ENCODE results near the gene ANKRD13A.
"Not testable (repeated sequence)": the region's sequence is repeated elsewhere in the genome, so short reads cannot be mapped to it uniquely, and the experiment has no call there.

Gene ANKRD13A

DNA sequence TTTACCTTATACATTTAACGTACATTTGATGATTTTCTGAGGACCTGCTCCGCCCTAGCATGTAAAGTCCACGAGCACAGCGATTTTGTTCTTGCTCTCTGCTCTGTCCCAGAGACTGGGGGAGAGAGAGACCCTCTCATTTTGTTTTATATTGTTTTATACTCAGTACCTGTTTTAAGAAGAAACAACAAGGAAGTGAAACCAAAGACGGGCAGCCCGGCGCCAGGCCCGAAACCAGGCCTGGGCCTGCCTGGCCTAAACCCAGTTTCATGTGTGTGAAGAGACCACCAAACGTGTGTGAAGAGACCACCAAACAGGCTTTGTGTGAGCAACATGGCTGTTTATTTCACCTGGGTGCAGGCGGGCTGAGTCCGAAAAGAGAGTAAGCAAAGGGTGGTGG, 49.8 kb downstream of the ANKRD13A start:
- DNase-seq: not testable (repeated sequence)

DNA sequence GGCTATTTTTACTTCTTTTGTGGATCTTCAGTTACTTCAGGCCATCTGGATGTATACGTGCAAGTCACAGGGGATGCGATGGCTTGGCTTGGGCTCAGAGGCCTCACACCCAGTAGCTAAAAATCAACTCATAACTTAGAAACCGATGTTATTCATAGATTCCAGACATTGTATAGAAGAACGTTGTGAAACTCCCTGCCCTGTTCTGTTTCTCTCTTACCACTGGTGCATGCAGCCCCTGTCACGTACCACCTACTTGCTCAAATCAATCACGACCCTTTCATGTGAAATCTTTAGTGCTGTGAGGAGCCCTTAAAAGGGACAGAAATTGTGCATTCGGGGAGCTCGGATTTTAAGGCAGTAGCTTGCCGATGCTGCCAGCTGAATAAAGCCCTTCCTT, 50.4 kb downstream of the ANKRD13A start:
- DNase-seq: not testable (repeated sequence)

DNA sequence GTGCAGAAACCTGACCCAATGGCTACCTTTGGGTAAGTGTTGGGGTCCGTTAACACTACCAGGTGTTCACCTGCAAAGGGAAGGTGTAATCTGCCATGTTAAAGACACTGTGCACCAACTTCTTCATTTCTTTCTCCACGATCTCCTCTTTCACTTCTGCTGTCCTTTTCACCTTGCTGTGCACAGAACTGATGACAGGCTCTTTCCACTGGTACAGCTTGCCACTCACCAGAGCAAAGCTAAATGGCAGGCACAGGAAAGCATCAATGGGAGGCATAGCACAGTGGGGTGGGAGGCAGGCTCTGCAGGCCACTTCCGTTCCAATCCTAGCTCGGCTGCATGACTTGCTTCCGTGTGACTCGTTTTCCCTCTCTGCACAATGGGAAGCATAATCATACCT, 51.7 kb downstream of the ANKRD13A start:
- DNase-seq: no peak

DNA sequence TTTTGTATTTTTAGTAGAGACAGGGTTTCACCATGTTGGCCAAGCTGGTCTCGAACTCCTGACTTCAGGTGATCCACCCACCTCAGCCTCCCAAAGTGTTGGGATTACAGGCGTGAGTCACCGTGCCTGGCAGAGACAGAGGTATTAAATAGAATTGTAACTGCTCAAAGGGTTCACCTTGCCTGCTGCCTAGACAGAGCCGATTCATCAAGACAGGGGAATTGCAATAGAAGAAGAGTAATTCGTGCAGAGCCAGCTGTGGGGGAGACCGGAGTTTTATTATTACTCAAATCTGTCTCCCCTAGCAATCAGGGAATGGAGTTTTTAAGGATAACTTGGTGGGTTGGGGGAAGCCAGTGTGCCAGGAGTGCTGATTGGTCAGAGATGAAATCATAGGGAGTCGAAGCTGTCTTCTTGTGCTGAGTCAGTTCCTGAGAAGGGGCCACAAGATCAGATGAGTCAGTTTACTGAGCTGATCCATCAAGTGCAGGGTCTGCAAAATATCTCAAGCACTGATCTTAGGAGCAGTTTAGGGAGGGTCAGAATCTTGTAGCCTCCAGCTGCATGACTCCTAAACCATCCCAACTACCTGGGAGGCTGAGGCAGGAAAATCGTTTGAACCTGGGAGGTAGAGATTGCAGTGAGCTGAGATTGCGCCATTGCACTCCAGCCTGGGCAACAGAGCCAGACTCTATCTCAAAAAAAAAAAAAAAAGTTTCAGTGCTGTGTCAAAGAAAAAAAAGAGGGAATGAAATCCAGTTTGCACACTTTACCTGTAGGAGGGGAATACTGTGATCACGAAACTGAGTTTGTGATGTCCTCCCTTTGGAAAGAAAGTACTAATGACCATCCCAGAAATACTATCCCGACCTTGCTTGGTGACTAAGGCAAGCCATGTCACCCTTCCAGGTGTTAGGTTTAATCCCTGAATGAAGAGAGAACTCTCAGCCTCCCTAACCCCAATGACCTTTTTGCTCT, 56.4 kb downstream of the ANKRD13A start:
- DNase-seq: not testable (repeated sequence)

DNA sequence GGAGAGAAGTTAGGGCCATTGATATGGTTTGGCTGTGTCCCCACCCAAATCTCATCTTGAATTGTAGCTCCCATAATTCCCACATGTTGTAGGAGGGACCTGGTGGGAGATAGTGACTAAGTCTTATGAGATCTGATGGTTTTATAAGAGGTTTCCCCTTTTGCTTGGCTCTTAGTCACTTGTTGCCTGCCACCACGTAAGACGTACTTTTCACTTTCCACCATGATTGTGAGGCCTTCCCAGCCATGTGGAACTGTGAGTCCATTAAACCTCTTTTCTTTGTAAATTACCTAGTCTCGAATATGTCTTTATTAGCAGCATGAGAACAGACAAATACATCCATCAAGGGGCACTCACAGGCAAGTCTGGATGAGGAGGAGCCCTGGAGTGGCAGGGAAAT, 57.4 kb downstream of the ANKRD13A start:
- DNase-seq: not testable (repeated sequence)

DNA sequence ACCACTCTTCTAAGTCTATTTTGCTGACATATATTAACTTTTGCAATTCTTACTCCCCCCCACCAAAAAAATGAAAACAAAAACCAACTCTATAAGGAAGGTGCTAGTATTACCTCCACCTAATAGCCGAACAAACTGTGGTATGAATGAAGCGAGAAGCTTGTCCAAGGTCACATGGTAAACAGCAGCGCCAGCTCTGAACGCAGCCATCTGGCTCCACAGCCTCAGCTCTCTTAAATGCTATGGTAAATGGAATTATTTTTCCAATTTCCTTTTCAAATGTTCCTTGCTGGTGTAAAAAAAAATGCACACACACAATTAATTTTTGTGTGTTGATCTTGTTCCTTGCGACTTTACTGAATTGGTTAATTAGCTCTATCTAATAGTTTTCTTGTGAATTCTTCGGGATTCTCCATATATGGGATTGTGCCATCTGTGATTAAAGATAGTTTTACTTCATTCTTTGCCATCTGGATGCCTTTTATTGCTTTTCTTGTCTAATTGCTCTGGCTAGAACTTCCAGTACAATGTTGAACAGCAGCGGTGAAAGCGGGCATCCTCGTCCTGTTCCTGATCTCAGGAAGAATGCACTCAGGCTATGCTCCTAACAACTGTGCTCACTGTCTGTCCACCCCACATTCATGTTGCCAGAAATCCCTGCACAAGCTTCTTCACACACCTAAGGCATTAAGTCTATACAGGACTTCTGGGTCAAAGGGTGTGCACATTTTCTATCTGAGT, 59.8 kb downstream of the ANKRD13A start:
- no peak for DNase-seq

DNA sequence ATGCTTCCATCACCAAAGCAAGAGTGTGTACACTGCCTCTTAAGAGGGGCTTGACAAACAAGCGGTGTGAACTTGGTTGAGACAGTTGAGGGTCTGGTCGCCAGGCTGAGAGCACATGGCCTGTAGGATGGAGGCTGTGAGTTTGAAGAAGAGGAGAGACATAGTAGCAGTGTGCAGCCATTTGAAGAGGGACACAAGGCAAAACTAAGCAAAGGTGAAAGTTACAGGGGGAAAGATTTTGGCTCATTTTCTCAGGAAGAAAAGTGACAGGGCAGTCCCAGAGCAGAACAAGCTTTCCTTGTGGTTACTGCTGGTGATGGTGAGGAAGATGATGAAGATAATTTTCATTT, 60.4 kb downstream of the ANKRD13A start:
- DNase-seq: no peak

DNA sequence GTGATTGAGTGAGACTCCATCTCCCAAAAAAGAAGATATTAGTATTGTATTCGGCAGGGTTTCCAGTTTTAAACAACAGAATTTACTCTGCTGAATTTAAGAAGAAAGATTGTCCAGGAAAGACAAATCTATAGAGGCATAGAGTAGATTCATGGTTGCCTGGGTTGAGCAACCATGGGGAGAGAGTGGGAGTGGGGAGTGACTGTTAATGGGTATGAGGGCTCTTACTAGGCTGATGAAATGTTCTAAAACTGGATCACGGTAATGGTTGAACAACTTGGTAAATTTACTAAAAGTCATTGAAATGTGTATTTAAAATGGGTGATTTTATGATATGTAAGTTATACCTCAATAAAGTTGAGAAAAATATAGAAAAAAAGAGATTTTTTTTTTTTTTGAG, 63.0 kb downstream of the ANKRD13A start:
- DNase-seq: no peak

DNA sequence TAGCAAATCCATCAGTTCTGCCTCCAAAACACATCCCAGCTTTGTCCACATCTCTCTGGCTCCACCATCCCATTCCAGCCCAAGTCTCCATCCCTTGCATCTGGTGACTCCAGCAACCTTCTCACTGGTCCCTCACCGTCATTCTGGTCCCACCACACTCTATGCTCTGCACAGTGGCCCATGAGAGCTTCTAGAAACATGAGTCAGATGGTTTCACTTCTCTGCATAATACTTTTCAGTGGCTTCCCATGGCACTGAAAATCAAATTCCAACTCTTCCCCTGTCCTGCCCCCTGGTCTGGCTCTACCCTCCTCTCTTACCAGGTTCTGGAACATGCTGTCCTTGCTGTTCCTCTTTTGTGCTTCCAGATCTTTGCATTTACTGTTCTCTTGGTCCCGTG, 66.3 kb downstream of the ANKRD13A start:
- no peak for DNase-seq

DNA sequence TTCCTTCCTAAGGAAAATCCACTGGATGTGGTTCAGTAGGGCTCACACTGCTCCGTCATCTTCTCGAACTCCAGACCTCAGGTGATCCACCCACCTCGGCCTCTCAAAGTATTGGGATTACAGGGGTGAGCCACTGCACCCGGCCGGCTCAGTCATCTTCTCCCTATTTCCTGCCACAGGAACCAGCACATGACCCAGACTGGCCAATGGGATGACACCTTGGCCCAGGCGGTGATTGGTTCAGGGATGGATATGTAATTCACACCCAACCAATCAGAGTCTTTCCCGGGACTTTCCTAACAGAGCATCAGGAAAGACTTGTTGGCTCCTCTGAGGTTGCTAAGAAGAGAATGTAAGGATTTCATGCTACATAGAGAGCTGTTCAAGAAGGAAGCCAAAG, 68.3 kb downstream of the ANKRD13A start:
- no peak for DNase-seq

DNA sequence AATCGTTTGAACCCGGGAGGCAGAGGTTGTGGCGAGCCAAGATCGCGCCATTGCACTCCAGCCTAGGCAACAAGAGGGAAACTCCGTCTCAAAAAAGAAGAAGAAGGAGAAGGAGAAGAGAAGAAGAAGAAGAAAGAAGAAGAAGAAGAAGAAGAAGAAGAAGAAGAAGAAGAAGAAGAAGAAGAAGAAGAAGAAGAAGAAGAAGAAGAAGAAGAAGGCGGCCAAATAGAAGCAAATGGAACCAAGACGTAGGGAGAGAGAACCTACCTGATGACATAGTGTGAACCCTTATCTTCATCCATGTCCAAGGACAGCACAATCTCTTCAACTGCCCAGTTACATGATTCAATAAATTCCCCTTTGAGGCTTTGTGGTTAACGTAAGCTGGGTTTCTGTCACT, 68.9 kb downstream of the ANKRD13A start:
- not testable (repeated sequence) for DNase-seq

DNA sequence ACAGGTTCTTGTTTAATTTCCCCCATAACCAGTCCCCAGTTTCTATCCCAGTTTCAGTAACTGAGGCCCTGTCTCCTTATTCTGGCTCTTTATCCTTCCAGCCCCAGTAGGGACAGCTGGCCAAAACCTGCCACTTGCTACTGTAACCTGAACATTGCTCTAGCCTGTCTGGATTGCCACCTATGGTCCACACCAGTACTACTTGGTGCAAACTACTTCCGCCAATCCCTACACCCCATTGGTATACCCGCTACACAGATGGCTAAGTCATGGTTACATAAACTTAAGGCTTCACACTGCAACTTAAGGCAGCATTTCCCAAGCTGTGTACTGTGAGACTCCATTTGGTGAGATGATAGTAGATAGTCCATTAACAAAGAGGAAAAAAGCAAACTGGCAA, 69.4 kb downstream of the ANKRD13A start:
- DNase-seq: no peak

DNA sequence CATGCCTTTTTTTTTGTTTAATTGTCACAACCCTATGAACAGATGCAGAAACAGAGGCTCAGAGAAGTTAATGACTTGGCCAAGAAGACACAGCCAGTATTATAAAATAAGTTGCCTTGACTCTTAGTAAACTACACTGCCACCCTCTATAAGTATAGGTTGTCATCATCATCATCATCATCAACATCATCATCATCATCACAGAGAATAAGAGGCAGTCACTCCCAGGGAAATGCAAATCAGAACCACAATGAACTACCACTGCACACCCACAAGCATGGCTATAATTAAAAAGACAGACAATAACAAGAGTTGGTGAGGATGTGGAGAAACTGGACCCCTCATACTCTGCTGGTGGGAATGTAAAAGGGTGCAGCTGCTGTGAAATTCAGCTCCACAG, 72.3 kb downstream of the ANKRD13A start:
- DNase-seq: no peak

DNA sequence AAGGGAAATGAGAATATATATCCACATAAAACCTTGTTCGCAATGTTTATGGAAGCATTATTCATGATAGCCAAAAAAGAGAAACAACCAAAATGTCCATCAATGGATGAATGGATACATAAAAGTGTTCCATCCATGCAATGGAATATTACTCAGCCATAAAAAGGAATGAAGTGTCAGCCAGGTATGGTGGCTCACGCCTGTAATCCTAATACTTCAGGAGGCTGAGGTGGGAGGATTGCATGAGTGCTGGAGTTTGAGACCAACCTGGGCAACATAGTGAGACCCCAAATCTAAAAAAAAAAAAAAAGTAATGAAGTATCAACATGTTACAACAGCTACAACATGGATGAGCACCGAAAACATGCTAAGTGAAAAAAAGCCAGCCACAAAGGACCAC, 72.7 kb downstream of the ANKRD13A start:
- no peak for DNase-seq

DNA sequence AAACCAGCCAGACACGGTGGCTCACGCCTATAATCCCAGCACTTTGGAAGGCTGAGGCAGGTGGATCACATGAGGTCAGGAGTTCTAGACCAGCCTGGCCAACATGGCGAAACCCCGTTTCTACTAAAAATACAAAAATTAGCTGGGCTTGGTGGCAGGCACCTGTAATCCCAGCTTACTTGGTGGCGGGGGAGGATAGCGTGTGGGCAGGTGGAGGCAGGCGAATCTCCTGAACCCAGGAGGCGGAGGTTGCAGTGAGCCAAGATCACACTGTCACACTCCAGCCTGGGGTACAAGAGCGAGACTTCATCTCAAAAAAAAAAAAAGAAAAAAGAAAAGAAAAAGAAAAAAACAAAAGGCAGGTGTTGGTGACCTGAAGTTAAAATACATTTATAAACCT, 73.4 kb downstream of the ANKRD13A start:
- DNase-seq: not testable (repeated sequence)

DNA sequence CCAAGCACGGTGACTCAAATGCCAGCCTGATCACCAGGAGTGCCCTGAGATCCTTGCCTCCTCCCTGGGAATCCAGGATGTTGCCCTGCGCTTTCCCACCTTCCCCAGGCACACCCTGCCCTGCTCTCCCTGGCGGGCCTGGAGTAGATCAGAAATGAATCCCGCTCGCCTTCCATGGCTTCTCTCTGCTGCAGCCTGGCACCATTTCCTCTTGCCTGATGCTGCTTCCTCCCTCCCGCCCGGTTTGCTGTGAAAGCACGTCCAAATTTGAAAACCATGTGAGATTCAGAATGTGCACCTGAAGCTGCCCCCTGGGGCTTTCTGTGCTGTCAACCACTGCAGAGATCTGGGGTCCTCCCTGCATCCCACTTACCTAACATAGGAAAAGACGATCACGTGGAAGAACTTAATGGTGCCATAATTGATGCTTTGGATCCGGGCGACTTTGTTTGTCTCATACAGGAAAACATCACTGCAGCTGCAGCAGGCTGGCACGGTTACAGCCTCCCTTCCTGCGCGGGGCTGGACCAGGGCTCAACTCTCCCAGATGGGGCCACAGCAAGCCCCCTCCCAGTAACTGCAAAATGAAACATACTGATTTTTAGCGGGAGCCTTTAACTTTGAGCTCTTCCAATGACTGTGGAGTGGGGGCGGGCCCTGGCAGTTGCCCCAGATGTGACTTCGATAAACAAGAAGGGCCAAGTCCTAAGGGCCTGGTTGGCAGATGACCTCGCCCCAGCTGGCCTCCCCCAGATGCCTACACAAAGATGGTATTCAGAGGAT, 74.0 kb downstream of the ANKRD13A start:
- no peak for DNase-seq

DNA sequence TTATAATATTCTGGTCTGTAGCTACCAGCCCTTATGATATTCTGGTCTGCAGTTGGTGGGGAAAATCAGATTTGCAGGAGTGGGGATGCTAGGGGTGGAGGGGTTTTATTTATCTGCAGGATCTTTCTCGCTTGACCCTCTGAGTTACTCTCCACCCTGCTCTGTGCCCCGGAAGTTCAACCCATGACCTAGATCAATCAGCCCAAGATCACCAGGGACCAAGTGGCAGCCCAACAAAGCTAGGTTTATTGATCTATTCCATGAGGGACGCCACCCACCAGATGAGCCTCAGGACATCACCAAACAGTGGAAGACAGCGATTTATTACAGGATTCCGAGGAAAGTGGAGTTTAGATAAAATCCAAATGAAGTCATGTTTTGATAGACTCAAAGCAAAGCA, 74.9 kb downstream of the ANKRD13A start:
- no peak for DNase-seq

DNA sequence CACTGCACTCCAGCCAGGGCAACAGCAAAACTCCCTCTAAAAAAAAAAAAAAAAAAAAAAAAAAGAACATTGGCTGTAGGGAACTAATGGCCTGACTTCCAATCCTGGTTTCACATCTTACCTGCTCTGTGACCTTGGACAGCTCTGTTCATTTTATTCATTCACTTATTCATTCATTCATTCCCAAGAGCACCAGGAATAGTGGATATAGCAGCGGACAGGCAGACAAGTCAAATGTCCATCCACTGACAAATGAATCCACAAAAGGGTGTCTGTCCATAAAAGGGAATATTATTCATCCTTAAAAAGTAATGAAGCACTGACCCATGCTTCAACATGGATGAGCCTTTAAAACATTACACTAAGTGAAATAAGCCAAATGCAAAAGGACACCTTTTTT, 76.7 kb downstream of the ANKRD13A start:
- no peak for DNase-seq

DNA sequence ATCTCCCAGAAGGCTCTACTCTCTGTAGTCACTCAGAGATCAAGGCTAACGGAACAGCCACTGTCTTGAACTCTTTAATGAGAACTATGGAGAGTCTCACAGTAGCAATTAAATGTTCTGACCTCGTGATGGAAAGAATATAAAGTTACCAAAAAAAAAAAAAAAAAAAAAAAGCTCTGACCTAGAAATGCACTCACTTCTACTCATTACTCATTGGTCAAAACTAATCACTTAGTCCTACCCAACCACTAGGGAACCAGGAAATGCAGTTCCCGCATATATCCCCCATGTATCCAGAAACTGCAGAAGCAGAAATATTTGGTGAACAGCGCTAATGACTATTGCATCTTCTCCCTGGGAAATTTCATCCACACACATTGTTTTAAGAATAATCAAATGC, 78.6 kb downstream of the ANKRD13A start:
- DNase-seq: no peak

DNA sequence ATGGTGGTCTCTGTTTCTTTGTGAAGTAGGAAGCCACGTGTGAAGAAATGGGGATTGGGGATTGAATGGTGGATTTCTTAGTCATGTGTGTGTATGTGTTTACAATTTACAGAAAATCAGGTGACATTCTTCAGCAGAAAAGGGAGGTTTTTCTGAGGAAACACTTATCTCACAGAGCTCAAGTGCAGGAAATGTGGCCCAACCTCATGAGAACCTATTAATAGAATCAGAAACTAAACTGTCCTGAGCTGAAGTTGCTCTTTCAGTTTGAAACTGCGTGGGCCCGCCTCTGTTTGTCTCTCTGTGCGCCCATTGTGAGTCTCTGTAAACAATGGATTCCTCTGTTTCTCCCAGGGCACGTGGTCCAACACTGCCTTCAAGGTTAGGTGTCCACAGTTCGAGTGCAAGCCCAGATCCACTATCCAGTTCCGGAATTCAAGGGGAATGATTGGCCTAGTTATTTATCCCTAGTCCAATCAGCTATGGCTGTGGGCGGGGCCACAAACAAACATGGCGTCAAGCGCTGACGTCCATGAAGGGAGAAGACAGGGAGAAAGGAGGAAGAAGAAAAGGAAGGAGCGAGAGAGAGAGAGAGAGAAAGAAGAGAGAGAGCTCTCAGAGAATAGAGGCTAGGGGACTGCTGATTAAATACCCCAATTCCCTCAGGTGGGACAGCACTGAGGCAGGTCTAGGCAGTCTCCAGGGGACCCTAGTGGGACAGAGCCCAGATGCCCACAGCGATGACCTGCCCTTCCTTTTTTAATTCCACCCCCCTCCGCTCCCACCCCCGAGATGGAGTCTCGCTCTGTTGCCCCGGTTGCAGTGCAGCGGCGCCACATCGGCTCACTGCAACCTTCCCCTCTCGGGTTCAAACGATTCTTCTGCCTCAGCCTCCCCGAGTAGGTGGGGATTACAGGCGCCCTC, 80.5 kb downstream of the ANKRD13A start:
- DNase-seq: peak; percentile 13 to 68 (median 52)

DNA sequence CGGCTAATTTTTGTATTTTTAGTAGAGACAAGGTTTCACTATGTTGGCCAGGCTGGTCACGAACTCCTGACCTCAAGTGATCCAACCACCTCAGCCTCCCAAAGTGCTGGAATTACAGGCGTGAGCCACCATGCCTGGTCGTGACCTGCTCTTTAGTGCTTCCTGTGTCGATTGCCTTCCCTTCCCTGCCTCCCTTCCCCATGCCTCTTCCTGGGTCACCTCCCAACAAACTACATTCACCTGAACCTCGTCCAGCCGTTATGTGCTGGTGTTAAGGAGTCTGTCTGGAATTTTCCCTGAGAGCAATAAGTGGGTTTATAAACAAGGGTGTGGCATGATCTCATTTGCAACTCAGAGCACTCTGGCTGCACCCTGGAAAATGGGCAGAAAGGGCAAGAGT, 81.2 kb downstream of the ANKRD13A start:
- DNase-seq: no peak

DNA sequence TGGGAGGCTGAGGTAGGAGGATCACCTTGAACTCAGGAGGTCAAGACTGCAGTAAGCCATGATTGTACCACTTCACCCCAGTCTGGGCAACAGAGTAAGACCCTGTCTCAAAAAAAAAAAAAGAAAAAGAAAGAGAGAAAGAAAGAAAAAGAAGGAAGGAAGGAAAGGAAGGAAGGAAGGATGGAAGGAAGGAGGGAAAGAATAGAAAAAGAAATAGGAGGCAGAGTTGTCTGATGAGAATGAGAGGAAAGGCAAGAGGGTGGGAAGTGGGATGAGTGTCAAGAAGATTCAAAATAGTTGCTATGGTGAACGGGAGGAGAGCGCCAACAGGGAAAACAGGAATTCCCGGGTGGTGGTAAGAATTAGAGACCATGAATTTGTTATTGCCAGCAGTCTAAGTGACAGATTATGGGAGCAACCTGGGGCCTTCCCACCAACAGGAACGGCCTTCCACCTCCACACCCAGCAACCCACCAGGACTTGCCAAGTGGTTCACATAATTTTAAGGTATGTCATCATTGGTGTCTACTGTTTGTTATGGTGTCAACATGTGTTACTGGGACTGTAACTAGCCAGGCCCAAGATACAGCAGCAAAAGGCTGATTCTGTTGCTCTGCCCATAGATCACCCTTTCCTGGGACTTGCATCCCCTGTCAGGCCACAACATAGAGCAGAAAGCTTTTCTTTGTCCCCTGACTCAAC, 85.2 kb downstream of the ANKRD13A start:
- DNase-seq: no peak

All from activated CD4-positive, CD25-positive, alpha-beta regulatory T cell (primary cell).